ENCODE measurements around the gene MME. TPM values are rescaled to one million over a fixed set of nuclear protein-coding genes. Genes with fewer than 3 reads are reported as not detected.
"Not testable (repeated sequence)": the region's sequence is repeated elsewhere in the genome, so short reads cannot be mapped to it uniquely, and the experiment has no call there.

MME gene
- polyA plus RNA-seq, 3 donors = 385 to 513 (median 398) TPM

DNA sequence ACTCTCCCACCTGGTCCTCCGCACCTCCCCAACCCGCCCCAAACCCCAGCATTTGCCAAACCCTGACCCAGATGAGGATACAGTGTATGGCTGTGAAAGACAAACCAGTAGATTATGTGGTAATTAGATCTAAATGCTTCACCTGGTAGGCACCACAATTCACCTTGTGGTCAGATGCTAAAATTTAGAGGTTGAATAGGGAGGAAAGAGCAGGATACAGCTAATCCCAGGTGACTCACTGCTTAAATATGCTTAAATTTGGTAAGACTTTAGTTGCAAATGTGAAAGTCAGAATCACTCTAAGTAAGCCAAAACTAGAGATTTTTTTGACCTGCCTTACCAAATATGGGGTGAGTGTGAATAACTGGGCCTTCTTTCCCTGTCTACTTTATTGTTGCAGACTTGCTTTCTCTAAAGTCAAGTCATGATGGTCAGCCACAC is 105.5 kb downstream of the MME start:
- no peak for DNase-seq

DNA sequence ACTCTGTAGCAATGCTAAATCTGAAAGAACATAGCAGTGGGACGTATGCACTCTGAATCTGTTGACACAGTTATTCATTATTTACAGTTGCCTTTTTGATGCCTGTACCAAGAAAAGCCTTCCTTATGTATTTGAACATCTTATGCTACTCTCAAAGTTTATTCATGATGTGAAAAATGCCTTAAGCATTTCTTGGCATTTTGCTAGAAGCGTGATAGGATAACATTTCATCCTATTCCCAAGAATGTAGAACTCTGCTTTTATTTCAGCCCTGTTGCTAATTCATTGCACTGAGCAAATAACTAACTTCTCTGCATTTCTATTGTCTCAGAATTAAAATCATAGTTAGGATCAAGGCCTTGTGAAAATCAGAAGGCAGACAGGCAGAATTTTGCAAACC is 107.9 kb downstream of the MME start:
- no peak for DNase-seq

DNA sequence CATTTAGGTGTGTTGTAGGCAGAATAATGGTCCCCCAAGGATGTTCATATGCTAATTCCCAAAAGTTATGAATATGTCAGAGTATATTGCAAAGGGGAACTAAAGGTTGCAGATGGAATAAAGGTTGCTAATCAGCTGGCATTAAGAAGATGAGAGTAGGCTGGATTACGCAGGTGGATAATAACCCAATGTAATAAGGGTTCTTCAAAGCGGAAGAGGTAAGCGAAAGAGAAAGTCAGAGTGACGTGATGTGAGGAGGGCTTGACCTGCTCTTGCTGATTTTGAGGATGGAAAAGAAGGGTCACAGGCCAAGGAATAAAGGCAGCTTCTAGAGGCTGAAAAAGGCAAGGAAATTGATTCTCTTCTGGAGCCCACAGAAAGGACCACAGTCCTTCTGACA is 109.4 kb downstream of the MME start:
- DNase-seq = no peak

DNA sequence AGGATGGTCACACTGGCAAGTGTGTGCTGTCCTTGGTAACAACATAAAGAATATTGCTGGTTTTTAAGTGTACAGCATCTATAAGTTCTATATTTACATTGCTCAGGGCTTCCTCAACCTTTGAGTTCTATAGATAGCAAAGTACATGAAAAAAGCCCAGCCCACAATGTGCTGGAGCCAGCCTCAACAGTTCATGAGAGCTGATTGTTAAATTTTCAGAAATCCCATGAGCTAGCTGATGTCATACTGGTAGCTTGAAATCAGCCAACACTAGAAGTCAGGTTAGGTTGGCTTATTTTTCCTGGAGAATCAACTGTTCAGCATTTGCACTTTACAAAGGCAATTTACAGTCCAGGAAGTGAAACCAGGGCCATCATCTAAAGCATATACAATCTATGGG is 110.6 kb downstream of the MME start:
- DNase-seq = no peak

DNA sequence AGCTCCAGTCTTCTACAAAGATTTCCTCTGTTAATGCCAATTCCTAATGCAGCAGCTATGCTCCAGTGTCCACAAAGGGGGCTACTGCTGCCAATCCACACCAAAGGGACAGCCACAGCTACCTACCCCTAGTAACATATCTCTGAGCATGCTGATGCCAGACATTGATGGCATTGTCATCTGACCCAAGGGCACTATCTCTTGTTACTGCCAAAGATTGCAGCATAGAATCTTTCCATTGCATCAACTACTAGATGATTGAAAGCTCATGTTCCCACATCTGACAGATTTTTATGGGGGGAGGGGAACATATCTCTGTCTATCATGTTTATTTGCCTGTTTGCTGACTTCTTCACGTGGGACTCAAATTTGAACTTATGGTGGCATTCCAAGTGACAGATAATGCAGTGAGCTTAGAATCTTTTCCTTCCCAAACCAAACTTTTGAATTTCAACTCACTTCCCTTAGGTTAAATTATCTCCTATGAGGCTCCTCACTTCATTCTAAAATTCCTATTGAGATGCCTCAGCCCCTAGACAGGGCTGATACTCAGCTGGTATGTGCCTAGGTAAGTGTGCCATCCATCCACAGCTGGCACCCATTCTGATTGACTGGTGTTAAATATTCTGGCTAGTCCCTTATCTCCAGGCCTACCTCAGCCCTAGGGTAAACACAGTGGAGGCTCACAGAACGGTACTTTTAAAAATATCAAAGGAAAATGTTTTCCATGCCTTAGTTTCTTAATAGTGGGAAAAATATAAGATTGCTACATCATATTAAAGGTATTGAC is 113.0 kb downstream of the MME start:
- DNase-seq = no peak

DNA sequence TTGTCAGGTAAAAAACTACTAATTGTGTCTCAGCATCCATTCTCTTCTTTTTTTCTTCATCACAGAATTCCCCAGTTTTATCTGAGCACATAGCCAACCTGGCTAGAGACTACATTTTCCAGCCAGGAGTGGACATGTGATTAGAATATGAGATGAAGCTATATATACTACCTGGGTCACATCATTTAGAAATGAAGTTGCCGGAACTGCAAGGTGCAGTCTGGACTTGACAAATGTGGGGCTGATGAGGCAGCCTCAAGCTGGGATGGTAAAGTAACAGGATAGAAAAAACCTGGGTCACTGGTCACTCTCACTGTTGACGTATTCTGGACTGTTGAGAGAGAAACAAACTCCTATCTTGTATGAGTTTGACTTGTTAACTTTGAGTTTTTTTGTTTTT is 113.7 kb downstream of the MME start:
- no peak for DNase-seq

DNA sequence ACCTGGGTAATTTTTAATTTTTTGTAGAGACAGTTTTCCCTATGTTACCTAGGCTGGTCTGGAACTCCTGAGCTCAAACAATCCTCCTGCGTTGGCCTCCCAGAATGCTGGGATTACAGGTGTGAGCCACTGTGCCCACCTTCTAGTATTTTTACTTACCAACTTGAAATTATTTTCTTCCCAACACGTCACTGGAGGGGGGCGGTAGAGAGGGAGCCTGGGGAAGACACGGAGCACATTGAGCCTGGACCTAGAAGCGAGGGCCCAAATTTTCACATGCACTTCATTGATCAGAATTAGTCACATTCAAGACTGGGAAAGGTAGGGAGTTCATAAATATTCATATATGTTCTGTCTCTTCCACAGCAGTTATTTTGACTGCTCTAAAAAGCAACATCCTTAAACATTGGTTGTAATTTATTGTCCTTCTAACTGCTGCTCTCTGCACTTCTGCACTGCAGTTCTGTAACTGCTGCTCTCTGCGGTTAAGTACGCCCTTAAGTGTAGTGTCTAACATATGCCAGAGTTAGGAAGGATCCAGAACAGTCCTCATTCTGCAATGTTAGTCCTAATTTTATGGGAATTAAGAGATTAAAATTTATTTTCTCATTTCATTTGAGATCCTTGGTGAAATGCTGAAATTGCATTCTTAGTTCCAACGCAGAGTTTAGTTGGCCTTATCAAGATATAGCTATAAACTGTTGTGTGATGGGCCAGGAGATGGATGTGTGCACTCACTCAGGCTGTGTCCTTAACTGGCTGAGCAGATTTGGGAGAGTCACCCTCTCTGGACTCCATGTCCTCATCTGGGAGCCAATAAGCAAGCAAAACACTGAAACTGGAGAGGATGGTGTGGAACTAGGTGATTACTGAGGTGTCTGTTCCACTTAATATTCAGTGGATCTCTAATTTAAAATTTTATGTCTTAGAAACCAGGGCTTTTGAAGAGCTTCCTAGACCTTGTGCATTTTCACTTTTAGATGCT is 115.1 kb downstream of the MME start:
- DNase-seq = no peak

DNA sequence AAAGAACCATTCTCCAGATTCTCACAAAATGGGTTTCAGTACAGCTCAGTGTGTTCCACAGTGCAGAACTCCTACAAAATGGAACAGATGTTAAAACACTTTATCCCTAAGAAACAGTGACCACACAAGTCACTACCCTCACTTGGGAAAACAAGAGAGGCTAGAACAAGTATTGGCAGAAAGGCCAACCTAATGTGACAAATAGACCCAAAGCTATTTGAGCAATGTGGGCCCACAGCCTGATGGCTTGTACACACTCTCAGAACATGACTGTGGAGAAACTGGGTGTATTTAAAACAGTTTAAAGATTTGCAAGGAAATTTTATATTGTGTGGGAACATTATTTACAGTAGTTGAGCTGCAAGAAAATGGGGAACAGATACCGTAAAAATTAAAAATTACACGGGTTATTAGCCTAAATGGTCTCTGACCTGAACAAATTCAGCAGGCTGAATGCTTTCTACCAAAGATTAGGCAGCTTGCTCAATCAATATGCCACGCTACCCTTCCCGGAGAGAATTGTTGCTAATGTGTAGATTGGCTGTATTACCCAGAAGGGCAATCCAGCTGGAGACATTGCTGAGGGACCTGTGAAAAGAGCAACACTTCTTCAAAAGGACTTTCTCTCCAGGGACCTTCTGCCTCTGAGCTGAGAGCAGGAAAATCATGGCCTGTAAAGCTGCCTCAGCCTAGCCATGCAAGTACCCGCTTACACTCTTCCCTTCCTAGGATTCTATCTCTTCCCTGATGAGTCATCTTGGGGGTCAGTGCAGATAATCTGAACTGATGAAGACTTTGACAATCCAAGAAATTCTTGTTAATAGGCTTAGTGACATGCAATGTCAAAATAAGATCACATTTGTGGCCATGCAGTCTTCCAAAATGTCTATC is 116.3 kb downstream of the MME start:
- no peak for DNase-seq

DNA sequence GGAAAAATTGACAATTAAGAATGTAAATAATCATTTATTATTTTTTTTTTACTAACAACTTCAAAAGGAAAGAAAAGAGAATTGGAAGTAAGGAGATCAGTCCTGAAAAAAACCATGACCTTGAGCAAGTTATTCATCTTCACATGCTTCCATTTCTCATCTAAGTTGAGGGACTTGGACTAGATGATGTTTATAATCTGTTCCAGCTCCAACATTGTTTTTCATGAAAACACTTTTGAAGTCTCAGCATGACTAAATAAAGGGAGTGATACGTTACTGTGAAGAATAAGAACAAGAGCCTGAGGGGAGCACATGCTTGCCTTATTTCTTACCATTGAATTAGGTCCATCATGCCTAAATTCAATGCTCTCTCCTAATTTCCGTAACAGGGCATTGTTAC is 117.7 kb downstream of the MME start:
- no peak for DNase-seq

DNA sequence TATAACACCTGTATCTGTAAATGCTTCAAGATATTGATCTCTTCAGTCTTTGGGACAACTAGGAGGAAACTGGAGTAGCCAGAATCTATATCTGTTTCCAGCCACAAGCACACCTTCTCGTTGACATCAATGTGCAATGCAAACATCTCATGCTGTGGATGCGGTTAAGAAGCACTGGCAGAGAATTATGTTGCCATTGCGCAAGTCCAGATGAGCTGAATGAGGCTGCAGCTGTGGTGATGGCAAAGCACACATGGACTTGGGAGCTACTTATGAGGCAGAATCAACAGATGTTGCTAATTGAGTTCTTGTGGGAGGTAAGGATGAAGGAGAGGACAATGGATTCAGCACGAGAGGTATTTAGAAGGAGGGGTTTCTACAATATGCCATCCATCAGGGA is 122.5 kb downstream of the MME start:
- DNase-seq = no peak

DNA sequence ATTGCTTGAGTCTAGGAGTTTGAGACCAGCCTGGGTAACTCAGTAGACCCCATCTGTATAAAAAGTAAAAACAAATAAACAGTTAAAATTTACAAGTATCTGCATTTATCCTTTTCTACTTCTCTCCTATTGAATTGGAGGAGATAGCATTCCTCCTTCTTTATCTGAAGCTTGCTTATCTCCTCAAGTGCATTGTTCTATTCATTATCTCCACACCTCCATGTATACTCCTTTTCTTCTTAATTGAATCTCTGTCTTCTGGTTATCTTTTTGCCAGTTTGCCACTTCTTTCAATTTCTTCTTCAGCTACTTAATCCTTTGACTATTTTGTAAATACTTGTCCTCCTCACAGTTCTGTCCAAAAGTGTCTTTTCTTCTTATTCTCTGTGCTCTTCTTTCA is 124.7 kb downstream of the MME start:
- no peak for DNase-seq

DNA sequence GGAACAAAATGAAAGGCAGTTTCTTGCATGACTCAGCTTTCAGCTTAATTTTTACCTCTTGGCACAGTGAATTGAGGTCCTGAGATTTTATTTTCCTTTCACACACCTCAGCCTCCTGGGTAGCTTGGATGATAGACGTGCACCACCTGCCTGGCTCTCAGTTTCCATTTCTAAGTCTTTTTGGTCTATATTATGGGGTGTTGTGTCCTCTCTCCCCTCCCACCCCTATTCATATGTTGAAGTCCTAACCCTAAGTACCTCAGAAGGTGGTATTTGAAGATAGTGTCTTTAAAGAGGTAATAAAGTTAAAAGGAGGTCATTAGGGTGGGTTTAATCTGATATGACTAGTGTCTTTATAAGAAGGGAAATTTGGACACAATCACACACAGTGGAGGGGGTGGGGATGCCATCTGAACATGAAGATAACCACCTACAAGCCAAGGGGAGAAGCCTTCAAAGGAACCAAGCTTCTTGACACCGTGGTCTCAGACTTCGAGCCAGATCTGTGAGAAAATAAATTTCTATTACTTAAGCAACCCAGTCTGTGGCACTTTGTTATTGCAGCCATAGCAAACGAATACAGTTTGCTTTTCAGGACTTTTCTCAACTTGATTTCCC is 128.2 kb downstream of the MME start:
- DNase-seq = no peak

DNA sequence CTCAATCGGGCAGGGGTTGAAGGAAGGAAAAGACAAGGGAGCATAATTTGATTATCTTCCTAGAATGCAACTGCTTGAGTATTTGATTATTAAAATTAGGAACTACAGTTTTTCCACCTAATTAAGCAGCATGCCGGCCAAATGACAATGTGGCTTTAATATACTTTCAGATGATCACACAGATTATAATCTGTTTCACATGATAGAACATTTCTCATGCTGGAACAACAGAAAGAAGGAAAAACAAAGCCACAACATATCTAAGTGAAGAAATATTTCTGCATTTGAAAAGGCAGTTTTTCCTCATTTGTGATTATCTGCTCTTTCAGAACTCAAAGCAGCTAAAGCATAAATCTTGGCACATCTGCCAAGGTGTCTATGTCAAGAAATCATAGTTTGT is 130.6 kb downstream of the MME start:
- DNase-seq = no peak

DNA sequence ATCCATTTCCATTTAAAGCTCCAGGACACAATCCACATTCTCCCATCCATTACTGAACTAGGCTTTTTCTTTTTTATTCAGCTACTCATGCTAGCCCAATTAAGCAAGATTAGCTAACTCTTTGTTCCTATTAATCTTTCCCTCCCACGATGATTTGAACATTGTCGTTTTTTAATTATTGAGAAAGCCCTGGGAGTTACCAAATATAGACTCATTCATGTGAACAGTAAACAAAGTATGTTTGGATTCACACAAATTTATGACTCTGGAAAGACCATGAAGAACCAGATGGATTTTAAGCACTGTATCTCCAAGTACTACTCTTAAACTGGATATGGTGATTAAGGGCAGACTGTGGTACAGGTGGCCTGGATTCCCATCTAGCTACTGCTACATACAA is 131.1 kb downstream of the MME start:
- DNase-seq = no peak

DNA sequence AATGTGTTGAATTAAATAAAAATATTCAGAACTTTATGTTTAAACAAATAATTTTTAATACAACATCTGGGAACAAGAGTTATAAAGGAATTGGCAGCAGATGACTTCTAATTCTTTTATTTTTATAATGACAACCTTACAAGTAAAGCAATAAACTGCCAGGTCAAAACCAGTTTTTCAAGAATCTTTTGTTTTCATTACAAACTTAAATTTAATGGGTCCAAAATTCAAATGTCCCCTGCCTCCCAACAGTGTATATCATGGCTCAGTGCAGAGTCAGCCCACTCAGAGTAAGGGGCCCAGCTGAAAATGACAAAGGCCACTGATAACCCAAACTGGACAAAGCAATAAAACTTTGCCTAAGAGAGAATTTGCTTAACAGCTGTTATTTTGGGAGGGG is 131.8 kb downstream of the MME start:
- DNase-seq = no peak

DNA sequence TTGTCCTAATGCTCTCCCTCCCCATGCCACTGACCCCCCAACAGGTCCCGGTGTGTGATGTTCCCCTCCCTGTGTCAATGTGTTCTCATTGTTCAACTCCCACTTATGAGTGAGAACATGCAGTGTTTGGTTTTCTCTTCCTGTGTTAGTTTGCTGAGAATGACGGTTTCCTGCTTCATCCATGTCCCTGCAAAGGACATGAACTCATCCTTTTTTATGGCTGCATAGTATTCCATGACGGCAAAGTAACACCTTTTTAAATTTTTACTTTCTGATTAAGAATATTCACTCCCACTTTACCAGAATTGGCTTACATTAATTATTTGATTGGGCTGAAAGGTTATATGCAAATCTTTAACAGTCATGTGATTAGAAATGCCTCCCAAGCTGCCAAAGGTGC is 135.9 kb downstream of the MME start:
- DNase-seq = not testable (repeated sequence)

DNA sequence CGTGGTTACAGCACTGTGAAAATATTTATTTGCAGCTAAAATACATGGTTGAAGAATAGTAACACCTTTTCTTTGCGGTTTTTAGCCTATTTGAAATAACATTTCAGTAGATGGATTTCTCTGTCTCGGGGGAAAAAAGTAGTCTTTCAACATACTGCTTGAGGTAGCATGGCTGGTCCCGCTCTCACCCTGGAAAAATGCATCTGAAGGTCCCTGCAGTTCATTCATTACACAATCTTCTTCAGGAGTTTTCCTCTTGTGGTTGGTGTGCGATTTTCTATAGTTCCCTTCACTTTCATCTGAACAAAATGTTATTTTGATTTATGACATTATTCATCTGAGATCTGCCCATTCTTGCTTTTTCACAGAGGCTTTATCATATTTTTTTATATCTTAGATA is 137.5 kb downstream of the MME start:
- DNase-seq = no peak

DNA sequence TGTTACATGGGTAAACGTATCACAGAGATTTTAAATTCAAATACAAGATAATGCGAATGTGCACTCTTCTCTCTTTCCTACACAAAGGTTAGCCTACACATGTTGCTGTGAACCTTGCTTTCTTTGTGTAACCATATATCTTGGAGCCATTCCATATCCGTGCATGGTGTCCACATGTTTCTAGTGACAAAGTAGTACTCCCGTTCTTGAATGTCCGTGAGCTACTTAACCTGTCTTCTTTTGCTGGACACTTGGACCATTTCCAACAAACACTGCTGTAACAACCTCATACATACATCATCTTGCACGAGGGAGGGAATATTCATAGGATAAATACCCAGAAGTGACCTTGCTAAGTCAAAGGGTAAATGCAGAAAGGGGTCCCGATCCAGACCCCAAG is 138.3 kb downstream of the MME start:
- no peak for DNase-seq

DNA sequence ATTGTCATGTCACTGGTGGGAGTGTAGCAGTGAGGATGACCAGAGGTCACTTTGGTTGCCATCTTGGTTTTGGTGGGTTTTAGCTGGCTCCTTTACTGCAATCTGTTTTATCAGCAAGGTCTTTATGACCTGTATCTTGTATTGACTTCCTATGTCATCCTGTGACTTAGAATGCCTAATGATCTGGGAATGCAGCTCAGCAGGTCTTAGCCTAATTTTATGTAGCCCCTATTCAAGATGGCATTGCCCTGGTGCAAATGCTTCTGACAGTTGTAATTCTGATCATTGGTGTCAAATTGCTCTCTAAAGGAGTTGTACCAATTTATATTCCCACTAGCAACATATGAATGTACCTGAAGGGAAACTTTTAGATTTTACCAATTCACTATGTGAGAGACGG is 139.0 kb downstream of the MME start:
- no peak for DNase-seq

DNA sequence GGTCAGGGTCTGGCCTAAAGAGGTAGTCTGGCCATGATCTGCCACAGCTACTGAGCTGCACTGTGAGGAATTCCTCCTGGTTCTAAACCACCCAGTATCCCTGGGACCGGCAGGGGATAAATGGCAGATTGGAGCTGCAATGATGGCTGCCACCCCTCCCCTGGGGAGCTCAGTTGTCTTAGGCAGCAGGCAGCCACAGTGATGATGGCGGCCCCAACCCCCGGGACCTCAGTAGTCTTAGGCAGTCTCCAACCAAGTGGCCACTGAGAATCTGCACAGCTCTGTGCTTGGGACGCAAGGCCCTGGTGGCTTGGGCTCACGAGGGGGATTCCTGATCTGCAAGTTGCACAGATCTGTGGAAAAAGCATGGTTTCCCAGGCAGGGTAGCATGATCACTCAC is 145.3 kb downstream of the MME start:
- no peak for DNase-seq

DNA sequence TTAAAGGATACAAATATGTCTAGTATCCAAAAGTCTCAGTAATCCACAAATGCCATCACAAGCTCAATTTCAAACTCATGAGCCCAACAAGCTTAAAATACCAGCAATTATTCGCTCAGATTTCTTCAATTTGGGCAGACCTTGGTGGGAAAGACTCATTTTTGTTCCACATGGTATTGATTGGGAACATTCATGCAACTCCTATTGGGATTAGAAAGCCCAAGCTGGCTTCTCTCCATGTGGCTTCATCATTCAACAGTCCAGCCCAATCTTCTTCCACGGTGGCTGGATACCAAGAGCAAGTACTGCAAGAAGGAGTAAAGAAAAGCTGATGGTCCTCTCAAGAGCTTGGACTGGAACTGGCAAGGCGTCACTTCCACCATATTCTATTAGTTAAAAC is 147.0 kb downstream of the MME start:
- DNase-seq = no peak

DNA sequence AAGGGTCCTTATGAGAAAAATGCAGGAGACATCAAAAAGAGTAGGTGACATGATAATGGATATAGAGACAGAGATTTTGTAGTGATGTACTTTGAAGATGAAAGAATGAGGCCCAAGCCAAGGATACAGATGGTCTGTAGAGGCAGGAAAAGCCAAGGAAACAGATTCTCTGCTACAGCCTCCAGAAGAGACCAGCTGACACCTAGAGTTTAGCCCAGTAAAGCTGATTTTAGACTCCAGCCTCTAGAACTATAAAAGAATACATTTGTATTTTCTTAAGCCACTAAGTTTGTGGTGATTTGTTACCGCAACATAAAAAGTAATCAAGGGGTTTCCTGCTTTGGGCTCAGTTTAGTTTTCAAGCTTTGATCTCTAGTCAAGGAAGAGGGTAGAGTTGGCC is 148.6 kb downstream of the MME start:
- peak; percentile 48 for DNase-seq

All from renal pelvis (tissue), 4 donors.